Activated CD4-positive, CD25-positive, alpha-beta regulatory T cell (primary cell): Measurements from ENCODE around the gene HAUS3.
"Not testable (repeated sequence)": the region's sequence is repeated elsewhere in the genome, so short reads cannot be mapped to it uniquely, and the experiment has no call there.

Experiments
- DNase-seq, 4 experiments: peaks; one replicate each; lab custom pipeline; 2025; lab: John Stamatoyannopoulos, UW

Gene HAUS3

DNA sequence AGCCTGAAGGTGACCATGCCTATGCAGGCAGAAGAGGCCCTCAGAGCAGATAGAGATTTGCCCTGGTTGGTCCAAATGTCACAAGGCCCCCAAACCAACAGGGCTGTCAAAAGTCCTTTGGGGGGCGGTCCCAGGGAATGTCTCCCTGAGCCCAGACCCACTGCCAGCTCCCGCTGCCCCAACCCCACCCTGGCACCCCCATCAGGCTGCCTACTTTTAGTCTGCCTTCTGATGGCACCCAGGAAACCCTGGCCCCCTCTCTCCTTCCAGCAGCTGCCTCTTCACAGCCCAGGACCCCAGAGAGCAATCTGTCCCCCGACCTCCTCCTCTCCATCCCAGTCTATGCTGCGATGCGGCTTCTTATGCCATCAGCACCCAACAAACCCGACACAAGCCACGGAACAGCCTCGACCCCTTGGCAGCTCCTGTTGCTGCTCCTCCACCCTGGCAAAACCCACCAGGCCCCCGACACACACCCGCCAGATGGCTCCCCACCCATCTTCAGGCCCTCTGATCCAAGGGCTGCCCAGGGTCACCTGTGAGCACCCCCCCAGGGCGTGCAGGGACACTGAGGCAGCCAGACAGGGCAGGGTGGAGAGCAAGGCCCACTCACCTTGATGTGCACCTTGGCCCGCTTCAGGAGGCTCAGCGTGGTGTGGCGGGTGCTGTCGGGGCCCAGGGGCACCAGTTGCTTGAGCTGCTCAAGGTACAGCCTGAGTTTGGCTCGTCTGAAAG, 10.0 kb upstream of the HAUS3 start:
- no peak for DNase-seq

- no peak for DNase-seq
Observed at GRCh38 chr4:2251073-2251794, 9.3 kb upstream of the HAUS3 start.

GRCh38 chr4:2250357-2251072, 8.6 kb upstream of the HAUS3 start:
- DNase-seq: no peak

DNA sequence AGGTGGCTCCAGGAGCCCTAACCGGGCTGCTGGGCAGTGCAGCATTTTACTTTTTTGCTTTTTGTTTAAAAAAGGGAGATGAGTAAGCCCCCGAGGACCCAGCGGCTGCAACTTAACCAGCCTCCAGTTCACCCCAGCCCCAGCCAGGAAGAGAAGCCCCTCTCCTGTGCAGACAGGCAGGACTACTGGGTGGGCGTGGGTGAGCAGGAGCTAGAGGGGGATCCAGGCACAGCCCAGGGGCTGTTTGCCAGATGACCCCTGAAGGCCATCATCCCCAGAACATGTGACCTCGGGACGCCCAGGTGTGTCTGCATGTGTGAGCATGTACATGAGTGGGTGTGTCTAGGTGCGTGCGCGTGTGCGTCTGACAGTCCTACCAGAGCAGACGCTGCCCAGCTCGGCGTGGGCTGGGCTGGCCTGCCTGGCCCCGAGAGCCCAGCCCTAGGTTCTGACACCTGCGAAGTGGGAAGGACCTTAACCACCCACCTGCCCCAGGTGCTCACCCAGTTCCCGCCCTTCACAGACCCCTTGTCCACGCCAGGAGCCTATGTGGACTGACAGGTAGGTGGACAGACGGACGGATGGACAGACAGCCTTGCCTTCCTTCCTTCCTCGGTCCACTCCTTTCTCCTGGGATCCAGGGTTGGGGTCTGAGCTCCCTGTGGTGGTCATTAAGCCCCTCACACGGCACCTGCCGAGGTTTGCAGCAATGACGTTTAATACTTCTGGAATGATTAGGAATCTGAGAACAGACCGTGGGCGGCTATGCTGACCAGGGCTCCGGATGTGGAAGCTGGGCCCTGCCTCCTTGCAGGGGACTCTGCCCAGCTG, 7.8 kb upstream of the HAUS3 start:
- no peak for DNase-seq

GRCh38 chr4:2248821-2249261, 6.9 kb upstream of the HAUS3 start:
- DNase-seq: no peak

- DNase-seq: no peak
Observed at GRCh38 chr4:2248044-2248780, 6.3 kb upstream of the HAUS3 start.

DNA sequence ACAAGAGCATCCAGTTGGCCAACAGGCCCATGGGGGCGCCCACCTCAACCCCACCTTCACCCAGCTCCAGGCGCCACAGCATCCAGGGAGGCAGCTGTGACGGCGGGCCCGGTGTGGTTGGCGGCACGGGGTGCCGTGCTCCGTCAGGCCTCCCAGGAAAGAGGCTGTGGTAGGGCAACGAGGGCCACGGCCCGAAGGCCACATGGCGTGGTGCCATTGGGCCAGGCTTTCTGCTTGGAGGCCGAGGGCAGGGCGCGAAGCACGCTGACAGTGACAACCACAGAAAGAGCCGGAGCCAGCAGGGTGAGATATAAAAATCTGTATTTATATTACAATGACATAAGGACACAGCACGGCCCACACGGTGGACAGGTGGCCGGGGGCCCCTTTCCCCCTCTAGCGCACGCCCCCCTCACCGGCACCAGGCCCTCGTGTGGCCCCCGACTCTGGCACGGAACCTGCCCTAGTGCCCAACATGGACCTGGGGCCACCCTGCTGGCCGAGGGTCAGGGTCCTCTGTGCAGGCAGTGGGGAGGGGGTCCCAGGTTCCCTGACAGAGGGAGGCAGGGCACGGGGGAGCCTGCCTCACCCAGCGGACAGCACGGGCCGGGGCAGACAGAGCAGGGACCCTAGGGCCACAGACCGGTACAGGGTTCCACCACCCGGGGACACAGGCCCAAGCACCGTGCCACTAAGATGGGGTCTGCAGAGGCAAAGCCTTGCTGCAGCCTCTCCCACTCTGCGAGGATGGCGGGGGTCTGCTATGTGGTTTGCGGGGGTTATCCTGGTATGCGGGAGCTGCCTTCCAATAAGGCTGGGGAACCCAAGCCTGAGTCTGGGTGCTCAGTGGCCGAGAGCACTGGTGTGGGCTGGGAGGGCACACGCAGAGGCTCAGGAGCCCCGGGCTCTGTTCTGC, 5.5 kb upstream of the HAUS3 start:
- no peak for DNase-seq

DNA sequence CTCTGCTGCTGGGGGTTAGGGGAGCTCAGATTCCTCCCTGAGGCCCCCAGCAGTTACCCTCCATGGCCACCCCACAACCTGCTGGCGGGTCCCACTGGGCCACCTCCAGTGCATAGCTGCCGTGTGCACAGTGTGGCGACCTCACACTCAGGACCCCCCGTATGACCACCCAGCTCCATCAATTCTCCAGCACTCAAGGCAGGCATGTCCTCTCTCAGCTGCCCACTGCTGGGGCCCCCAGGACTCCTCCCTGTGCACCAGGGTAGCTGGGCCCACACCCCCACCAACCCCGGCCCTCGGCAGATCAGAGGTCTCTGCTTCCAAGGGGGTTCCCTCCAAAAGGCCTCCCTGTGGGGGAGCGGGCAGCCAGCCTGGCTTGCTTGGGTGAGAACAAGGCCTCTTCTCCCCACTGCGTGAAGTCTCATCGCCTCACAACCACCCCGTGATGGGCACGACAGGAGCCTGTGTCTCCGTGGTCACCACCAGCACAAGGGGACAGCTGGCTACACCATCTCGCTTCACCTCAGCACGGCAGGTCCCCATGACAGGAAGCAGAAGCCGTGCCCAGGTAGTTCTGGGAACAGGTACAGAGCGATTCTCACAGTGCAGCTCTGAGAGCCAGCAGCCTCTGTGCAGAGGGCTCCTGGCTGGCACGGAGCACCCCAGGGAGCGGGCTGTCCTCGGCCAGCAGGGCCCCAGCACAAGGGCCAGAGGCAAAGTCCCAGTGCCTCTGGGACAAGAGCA, 4.6 kb upstream of the HAUS3 start:
- DNase-seq: no peak

- DNase-seq: no peak
Observed at GRCh38 chr4:2245787-2246275, 3.9 kb upstream of the HAUS3 start.

DNA sequence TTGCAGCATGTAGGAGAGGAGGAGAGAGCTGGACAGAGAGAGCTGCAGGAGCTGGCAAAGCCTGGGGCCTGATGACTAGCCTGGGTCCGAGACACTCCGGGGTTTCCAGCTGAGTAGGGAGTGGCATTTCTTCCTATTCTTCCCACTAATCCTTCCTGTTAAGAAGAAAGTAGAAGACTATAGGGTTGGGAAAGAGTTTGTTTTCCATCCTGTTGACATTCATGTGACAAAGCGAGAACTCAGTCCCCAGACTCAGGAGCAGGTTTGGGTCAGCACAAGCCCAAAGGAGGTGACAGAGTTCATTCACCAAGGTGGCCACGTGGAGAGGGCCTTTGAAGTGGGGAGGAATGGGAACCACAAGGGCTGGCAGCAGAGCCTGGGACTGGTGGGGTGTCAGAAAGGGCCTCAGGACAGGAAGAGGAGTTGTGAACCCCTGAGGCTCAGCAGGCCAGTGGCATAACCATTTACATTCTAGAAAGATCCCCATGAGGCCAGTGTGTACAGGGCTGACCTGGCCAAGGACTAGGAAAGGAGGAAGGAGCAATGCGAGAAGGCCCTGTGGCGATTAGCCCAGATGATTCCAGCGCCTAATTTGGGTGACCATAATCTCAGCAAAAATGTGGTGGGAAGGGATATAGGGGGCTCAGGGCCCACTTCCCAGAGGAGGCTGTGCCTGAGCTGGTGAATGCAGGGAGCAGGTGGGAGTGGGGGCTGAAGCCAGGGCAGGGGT, 3.3 kb upstream of the HAUS3 start:
- DNase-seq: no peak

DNA sequence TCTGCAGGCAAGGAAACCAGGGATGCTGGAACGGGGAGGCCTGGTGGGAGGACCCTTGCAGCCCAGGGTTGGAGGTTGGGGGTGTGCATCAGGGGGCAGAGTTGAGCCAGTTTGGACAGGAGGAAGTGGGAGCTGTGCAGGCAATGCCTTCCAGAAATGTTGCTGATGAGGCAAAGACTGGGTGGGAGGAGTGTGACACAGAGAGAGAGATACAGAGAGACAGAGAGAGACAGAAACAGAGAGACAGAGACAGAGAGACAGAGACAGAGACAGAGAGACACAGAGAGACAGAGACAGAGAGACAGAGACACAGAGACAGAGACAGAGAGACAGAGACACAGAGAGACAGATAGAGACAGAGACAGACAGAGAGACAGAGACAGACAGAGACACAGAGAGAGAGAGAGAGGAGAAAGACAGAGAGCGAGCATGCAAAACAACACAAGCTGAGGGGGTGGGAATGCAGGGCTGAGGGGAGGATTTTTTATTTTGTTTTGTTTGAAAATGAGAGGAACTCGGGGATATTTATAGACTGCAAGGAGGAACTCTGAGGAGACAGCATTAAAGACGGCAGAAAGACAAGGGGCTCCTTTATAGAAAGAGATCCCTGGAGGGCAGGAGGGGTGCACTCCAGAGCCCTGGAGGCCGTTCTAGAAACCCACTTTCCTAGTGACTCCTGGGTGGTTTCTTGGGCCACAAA, 1.9 kb upstream of the HAUS3 start:
- DNase-seq: no peak

GRCh38 chr4:2241003-2241402, 918 bp downstream of the HAUS3 start:
- DNase-seq: no peak

DNA sequence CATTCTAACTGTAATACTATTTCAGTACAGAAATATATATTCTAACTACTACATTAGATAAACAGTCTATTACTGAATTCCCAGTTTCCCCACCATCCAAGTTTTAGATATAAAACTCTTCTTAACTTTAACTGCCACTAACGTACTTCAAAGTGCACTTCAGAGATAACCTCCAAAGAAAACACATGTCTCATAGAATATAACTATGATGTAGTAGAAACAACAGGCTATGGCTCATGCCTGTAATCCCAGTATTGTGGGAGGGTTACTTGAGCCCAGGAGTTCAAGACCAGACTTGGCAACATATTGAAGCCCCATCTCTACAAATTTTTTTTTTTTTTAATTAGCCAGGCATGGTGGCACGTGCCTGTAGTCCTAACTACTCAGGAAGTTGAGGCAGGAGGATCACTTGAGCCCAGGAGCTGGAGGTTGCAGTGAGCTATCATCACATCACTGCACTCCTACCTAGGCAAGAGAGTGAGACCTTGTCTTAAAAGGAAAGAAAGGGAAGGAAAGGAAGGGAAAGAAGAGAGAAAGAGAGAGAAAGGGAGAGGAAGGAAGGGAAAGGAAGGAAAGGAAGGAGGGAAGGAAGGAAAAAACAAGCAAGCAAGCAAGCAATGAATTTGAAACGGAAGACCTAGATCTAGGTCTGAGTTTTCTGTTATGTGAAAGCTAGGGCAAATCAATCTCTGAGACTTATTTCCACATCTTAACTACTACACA, 4.8 kb downstream of the HAUS3 start:
- DNase-seq: no peak

DNA sequence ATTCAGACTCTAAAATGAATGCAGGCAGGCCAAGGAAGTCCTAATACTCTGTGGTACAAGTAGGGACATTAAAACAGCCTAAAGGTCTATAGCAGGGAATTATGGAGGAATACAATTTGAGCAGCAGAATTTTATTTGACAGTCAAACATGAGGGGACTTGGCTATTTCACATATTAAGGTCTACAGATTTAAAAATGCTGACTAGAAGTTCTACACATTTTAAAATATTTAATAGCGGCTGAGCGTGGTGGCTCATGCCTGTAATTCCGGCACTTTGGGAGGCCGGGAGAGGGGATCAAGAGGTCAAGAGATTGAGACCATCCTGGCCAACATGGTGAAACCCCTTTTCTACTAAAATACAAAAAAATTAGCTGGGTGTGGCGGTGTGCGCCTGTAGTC, 10.8 kb downstream of the HAUS3 start:
- DNase-seq: no peak

DNA sequence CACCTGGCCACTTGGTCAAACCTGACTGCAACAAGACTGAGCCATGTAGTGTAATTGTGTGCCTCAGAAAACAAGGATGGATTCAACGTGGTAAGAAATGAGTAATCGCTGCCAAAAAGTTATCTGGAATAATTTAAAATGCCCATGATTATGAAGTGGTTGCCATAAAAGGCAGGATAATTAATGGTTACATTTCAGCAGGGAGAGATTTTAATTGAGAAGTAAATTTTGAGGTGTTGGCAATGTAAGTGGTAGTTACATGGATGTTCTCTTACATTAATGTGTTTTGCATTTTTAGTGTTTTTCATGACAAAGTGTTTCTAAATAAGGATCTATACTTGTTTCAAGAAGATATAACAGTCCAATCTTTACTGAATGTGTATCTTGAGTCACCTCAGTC, 15.7 kb downstream of the HAUS3 start:
- no peak for DNase-seq

DNA sequence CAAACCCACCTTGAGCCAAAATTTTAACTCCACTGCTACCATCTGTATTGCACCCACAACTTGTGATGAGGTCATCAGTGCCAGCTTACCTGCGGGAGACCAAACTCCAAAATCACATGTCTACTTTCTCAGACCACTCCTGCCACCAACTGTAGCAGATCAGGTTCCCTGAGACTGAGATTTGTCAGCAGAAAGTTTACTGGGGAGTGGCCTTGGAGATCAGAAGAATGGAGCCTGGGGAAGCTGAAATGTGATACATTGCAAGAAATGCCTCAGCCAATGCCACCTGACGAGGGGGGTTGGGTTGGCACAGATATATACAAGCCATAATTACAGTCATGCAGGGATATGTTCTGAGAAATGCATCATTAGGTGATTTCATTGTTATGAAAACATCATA, 19.1 kb downstream of the HAUS3 start:
- no peak for DNase-seq

- DNase-seq: not testable (repeated sequence)
Observed at GRCh38 chr4:2221378-2221777, 20.5 kb downstream of the HAUS3 start.
